Measurements from ENCODE around the gene PRR14L.

PRR14L gene

DNA sequence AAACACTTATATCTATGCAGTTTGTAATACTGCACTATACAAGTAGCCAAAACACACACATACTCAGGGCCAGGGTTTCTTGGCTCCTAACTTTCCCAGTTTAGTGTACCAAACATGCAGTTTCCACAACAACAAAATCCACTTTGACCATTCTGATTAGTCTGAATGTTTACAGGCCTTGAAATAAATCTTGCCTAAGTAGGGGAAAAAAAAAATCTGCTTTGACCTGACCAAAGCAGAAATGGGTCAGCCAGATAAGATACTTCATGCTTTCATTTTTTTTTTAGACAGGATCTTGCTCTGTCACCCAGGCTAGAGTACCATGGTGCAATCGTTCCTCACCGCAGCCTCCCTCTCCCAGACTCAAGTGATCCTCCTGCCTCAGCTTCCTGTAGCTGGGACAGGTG is 10.1 kb downstream of the PRR14L start:
- H3K4me3 ChIP-seq (ENCODE audit: low read depth, low read length) = no peak overlapping the region
- TF ChIP-seq, protein P1, sequence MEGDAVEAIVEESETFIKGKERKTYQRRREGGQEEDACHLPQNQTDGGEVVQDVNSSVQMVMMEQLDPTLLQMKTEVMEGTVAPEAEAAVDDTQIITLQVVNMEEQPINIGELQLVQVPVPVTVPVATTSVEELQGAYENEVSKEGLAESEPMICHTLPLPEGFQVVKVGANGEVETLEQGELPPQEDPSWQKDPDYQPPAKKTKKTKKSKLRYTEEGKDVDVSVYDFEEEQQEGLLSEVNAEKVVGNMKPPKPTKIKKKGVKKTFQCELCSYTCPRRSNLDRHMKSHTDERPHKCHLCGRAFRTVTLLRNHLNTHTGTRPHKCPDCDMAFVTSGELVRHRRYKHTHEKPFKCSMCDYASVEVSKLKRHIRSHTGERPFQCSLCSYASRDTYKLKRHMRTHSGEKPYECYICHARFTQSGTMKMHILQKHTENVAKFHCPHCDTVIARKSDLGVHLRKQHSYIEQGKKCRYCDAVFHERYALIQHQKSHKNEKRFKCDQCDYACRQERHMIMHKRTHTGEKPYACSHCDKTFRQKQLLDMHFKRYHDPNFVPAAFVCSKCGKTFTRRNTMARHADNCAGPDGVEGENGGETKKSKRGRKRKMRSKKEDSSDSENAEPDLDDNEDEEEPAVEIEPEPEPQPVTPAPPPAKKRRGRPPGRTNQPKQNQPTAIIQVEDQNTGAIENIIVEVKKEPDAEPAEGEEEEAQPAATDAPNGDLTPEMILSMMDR (IDR thresholded peaks at IDR 0.05; ENCODE audit: insufficient read depth, low read depth, low read length, missing control alignments) = no peak
- no peak for DNase-seq (ENCODE audit: low read depth)

DNA sequence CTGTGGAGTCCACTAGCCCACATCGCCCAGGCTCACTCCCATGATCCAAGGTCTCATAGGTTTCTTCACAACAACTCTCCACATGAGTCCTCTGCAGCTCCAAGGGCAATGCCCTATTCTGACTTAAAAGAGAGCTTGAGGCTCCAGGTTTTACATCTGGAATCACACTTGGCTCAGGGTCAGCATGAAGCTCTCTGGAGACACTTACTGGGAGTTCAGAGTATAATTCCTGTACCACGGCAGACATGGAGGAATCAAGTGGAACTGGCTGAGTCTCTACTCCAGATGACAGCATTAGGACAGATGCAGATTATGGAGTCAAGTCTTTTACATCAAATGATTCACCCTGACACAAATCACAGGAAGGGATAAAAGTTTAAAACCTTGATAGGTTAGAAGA is 11.4 kb downstream of the PRR14L start:
- no peak overlapping the region for H3K4me3 ChIP-seq (ENCODE audit: low read depth, low read length)
- no peak for DNase-seq (ENCODE audit: low read depth)
- TF ChIP-seq, protein P1 (IDR thresholded peaks at IDR 0.05; ENCODE audit: insufficient read depth, low read depth, low read length, missing control alignments) = no peak

DNA sequence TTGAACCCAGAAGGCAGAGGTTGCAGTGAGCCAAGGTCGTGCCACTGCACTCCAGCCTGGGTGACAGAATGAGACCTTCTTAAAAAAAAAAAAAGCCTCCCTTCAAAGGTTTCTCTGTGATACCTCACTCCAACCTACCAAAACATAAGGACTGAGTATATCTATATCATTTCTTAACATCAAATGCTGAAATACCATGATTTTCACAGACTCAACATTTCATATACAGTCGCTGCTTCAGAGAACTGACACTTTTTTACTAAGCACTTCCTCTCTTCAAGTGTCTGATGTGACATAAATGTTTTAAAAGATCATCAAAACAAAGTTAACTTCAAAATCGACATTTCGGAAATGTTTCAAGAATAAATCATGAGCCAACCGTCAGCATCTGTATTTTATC is 12.0 kb downstream of the PRR14L start:
- no peak overlapping the region for H3K4me3 ChIP-seq (ENCODE audit: low read depth, low read length)
- TF ChIP-seq, protein P1 (IDR thresholded peaks at IDR 0.05; ENCODE audit: insufficient read depth, low read depth, low read length, missing control alignments) = no peak
- DNase-seq (ENCODE audit: low read depth) = no peak

DNA sequence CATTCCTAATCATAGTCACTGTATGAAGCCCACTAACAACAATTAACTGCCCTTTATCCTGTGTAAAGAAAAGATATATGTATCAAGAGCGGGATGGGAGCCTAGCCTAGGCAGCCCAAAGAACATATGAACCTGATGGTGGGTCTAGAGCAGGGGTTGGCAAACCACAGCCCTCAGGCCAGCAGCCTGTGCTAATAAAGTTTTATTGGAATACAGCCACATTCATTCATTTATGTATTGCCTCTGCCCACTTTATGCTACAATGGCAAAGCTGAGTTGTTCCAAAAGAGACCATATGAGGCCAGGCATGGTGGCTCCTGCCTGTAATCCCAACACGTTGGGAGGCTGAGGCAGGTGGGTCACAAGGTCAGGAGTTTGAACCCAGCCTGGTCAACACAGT is 13.5 kb downstream of the PRR14L start:
- DNase-seq (ENCODE audit: low read depth) = no peak
- H3K4me3 ChIP-seq (ENCODE audit: low read depth, low read length) = no peak overlapping the region
- TF ChIP-seq, protein P1 (IDR thresholded peaks at IDR 0.05; ENCODE audit: insufficient read depth, low read depth, low read length, missing control alignments) = no peak

DNA sequence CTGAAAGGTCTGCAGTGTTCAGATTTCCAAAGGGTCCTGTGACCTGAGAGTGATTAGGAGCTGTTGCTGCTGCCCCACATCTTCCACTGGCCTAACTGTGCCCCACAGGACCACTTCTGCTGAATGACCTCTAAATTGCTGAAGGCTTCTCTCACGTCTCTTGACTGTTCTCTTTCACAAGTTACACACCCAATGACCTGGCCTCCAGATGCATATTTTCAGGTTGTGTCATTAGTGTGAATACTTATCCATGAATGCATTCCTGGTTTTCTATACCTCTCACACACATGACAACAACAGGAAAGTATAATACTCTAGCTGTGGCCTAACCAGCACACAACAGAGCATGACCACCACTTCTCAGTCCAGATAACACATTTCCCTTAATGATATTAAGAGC is 15.4 kb downstream of the PRR14L start:
- TF ChIP-seq, protein P1 (IDR thresholded peaks at IDR 0.05; ENCODE audit: insufficient read depth, low read depth, low read length, missing control alignments) = no peak
- H3K4me3 ChIP-seq (ENCODE audit: low read depth, low read length) = no peak overlapping the region
- no peak for DNase-seq (ENCODE audit: low read depth)

DNA sequence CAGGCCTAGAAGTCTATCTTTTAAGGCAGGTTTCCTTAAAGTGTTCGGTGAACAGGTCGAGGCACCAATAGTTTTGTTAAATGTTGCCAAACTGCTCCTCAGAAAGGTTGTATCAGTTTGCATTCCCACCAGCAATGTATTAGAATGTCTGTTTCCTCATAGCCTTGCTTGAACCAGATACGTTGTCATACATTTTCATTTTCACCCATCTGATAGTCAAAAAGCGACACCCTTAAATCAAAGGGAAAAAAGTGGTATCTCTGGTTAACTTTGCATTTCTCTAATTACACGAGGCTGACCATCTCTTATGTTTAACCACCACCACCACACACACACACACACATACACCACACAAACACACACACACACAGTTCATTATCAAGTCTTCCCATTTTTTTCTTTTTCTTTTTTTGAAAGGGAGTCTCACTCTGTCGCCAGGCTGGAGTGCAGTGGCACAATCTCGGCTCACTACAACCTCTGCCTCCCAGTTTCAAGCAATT is 16.3 kb downstream of the PRR14L start:
- H3K4me3 ChIP-seq (ENCODE audit: low read depth, low read length) = no peak overlapping the region
- TF ChIP-seq, protein P1 (IDR thresholded peaks at IDR 0.05; ENCODE audit: insufficient read depth, low read depth, low read length, missing control alignments) = no peak
- no peak for DNase-seq (ENCODE audit: low read depth)

- DNase-seq (ENCODE audit: low read depth) = no peak
- TF ChIP-seq, protein P1 (IDR thresholded peaks at IDR 0.05; ENCODE audit: insufficient read depth, low read depth, low read length, missing control alignments) = no peak
- H3K4me3 ChIP-seq (ENCODE audit: low read depth, low read length) = no peak overlapping the region
Observed at GRCh38 chr22:31732089-31732829, 17.7 kb downstream of the PRR14L start.
